ENCODE results near the gene NHEJ1. TPM values are rescaled to one million over a fixed set of nuclear protein-coding genes. Genes with fewer than 3 reads are reported as not detected.

NHEJ1 gene
- total RNA-seq, 1 experiment from 2014 or later = 22.2 TPM

DNA sequence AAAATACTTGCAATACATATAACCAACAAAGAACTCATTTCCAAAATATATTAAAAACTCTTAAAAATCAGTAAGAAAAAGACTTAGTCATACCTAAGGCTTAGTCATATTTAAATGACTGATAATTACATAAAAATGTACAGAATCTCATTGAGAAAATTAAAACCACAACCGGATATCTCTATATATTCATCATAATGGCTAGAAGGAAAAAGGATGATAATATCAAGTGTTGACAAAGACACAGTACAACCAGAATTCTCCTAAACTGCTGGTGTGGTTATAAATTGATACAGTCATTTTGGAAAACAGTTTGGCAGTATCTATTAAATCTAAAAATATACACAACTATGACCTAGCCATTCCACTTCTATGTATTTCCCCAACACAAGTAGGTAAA lies 72.8 kb downstream of the NHEJ1 start:
- no peak for DNase-seq (ENCODE audit: low read depth)

DNA sequence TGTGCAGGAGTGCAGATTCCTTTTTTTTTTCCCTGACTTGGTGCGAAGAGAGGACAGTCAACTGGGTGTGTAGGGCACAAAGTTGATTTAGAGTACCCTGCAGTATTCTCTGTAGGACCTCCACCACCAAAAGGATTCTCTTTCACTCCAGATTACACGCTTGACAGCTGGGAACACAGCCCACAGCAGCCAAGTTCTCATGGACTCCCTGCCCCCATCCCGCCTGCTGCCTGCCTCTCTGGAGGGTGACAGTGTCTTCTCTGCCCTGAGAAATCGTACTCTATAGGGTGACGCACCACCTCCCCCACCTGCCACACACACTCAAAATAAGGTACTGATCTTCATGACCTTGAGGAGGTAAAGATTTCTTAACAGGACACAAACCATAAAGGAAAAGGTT lies 73.3 kb downstream of the NHEJ1 start:
- DNase-seq (ENCODE audit: low read depth) = no peak

DNA sequence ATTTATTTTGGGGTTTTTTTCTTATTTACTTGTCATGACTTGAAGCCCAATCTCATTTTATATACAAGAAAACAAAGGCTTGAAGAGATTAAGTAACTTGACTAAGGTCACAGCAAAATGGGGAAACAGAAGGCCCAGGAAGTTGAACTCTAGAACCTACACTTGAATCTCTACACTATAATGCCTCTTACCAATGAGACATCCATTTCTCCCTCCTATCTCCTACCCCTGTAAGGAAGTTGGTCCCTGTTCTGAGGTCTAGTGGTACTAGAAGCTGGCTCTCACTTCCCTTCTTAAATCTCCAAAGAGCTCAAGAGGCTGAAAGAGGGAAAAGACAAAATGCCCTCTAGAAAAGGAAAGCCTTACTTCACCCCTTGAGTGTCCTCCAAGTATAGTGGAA lies 74.4 kb downstream of the NHEJ1 start:
- no peak for DNase-seq (ENCODE audit: low read depth)

DNA sequence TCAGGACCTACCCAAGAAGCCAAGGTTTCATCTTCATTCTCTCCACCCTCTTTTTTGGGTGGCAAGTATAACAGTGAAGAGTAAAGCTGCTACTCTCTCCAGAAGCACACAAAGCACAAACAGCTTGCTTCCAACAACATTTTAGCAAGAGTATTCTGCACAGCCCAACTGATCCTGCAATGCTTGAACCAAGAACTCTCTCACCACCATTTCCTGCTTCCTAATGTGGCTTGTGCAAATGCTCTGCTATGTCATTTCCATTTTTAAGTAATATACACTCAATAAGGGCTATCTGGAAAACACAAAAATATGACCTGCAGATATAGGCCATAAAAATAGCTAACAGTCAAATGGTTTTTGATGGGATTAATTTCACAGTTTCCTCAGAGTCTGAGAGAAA lies 75.8 kb downstream of the NHEJ1 start:
- no peak for DNase-seq (ENCODE audit: low read depth)

DNA sequence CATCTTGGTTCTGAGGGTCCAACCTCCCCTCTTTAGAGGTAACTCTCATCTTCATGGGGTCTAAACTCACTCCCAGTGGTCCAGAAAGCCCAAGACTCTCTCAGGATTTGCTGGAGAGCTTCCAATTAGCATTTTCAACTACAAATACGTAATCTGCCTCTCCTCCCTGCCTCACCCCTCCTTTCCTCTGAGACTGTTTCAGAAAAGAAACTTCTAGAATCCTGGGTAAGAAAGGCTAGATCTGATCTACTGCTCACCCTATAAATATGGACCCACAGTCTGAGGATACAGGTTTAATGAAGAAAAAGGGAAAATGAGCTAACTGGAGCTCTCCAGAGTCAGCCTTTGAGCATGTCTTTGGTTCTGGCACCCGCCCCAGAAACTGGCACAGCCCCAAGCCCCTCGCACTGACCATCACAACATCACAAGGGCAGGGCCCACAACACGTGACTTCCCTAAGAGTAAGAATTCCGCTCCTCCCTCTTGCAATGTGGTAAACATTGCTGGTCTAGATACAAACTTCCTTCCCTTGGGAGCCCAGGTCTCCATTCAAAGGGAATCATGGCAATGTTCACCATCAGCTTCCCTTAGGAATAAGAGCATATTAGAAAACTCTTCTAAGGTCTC lies 78.2 kb downstream of the NHEJ1 start:
- no peak for DNase-seq (ENCODE audit: low read depth)

DNA sequence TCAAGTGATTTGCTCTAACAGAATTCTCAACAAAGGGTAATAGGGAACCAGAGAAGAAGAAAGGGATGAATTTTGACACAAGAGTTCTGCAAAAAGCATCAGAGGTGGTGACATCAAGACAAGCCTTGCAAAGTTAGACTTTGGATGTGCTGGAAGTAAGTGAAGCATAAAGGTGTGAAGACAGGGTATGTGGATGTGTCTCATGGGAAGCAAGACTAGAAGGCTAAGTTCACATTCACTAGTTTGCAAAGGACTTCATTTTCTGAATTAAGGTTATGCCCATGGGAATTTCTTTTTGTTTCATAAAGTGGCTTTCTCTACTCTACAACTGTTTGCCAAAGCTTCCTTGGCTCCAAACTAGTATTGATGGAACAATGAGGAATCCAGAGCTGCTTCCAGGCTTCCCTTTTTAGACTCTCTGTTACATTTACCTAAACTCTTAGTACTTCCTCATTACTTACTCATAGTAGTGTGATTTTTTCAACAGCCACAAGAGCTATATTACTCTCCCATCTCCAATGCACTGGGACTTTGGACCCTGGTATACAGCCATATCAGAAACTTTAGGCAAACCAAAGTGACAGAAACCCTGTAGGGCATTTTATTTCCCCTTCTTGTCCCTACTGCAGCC lies 78.8 kb downstream of the NHEJ1 start:
- no peak for DNase-seq (ENCODE audit: low read depth)

DNA sequence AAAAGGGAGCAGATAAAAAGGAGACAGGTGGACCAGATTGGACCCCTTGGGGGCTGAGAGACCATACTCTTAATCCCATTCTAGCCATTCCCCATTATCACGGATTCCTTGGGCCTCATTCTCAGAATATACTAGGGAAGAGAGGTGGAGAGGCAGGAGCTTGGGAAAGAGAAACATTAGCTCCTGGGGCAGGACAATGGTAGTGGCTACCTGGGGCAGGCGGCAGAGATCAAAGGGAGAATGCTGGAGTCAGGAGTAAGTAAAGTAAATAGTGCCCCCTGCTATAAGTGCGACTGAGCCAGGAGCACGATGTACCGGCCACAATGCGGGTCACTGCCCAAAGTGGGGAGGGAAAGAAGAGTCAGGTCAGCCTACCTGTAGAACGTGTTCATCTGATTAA lies 79.5 kb downstream of the NHEJ1 start:
- DNase-seq (ENCODE audit: low read depth) = no peak

DNA sequence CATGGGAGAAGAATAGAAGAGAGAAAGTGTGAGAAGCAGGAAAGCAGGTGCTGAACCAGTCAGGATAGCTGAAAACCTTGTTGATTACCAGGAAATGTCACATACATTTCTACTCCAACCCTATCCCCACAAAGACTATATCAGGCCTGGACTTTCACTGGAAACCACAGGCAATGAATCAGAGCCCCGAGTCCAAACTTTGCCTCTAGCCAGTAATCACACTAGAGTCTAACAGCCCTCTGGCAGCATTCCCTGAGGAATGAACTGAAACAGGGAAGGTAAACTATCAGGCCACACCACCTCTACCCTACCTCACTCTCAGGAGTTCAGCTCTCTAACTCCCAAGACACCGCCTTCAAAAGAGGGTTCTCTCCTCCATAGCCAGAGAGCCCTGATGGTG lies 81.2 kb downstream of the NHEJ1 start:
- DNase-seq (ENCODE audit: low read depth) = peak; percentile 42

DNA sequence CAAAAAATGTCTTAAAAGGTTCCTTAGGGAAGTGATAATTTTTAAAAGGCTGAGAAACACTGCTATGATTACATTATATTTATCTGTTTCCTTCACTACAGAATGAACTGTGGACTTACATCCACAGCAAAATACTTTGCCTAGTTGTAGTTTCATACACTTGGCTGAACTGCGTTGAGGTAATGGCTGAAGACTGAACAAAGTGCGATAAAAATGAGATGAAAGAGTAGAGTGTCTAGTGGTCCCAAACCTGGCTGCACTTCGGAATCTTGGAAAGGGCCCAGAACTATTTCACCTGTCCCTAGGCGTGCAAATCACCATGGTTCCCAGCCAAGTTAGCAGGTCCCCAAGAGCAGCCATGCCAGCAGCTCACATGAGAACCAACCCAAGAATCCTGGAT lies 81.7 kb downstream of the NHEJ1 start:
- no peak for DNase-seq (ENCODE audit: low read depth)

DNA sequence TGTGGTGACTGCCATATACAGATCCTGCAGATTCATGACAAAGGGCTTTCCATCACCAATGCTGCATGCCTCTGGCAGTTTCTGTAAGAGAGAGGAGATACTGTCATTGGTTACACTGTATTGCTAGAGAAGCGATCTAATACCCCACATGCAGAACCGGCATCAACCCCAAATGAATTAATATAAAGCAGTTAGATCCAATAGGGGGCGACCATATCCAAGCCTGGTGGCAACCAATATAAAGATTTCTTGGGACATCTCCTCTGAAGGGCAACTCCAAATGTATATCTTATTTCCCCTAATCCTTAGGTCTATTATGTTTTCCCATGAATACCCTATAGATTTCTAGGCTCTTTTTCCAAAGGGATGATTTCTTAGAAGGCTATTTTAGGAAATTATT lies 82.5 kb downstream of the NHEJ1 start:
- no peak for DNase-seq (ENCODE audit: low read depth)

DNA sequence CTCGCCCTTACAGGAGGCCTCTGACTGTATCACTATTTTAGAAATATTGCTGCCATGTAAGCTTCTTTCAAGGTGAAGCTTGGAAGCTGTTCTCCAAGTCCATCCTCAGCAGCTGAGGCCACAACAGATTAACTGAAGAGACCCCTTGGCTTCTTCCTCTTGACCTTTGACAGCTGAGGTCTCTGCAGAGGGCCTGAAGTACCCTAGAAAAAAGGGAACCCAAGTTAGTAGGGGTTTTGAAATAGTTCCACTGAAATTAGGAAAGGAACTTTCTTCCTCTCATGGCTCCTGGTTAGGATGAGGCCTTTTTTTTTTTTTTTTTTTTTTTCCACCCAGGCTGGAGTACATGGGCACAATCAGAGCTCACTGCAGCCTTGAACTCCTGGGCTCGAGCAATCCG lies 84.4 kb downstream of the NHEJ1 start:
- no peak for DNase-seq (ENCODE audit: low read depth)

DNA sequence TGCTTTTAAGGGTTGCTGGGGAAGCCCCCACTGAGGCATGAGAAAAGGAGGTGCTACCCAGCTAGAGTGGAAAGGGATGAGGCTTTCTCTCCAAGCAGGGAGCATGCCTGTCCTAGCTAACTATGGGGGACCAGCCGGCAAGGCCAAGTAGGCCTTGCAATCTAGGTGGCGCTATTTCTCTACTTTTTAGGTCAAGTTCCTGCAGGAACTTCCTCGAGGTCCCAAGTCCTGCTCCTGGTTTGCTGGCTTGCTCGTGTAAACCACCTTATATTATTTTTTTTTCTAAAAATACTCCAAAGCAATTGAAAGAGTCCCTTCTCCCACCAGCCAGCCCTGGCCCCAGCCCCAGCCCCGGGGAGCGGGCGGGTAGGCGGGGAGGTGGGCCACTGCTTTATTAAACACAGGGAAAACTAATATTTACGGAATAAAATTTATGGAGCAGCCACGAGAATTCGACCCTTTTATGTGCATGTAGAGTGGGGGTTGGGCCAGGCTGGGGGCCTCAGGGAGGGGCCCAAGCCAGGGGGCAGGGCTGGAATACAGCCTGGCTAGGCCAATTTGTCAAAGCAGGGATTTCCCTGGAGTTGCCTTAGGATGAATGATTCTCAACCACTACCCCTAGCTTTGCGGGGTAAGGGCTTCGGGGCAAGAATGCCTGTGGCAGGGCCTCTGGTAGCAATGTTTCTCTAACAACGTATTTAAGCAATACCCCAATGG lies 87.0 kb downstream of the NHEJ1 start:
- DNase-seq (ENCODE audit: low read depth) = peak; percentile 60

DNA sequence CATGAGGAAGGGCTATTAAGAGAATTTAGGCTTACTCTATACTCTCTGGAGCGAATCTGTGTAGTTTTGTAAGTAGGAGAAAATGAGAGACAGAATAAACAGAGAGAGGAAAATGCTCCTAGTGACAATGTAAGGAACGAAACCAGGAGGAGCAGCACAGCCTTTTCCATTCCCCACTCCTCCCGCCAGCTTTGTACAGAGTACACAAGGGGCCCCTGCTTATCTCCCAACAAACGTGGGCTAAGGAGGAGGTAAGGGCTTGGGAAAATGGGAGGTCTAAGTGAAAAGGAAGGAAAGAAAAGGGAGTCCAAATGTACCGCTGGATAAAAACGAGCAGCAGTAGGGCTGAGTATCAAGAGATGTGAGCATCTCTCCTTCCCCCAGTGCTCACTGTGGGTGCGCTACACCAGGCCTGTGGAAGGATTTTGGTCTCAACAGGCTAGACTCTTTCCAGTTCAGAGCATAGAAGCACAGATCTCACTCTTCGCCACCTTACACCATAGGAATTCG lies 87.8 kb downstream of the NHEJ1 start:
- DNase-seq (ENCODE audit: low read depth) = no peak

DNA sequence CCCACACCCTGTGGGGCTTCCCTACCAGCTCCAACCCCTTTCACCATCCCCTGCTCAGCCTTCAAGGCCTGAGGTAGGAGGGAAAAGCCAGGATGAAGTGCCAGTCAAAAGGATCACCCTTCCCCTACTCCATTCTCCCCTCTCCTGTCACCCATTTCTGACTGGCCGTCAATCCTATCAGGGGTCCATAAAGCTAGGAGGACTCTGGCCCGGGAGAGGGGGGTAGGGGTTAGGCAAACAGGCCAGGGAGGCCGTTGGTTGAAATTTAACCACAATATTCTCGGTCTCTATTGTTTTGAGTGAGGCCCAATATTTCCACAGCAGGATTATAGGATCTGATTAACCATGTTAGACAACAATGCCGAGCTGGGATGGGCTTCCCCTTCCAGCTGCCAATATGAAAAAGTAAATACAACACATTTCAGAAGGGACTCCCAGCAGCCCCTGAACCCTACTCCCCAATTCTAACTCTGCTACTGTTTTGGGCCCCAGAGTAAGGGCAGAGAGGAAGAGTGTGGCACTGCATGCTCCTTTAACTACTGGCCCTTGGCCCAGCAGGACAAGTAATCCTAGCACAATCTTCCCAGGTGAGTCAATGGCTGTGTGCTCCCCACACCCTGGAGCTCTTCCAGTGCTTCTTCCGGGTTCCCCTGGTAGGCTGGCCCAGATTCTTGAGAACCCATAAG lies 89.3 kb downstream of the NHEJ1 start:
- DNase-seq (ENCODE audit: low read depth) = peak; percentile 31

DNA sequence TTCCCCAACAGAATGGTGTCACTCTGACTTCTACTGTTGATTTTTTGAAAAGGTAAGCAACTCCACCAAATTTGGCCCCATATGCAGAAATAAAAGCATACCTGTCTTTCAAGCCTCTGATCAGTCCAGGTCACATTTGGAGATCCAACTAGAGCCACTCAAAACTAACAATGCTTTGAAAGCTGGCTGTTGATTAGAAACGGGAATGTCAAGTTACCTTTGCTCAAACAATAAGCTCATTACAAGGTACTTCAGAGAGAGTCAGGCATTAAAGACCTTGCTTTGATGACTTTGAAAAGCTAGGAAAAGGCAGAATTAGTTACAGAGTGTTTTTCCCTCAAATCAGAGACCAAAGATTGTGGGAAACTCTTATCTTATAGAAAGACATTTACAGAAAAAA lies 95.1 kb downstream of the NHEJ1 start:
- no peak for DNase-seq (ENCODE audit: low read depth)

DNA sequence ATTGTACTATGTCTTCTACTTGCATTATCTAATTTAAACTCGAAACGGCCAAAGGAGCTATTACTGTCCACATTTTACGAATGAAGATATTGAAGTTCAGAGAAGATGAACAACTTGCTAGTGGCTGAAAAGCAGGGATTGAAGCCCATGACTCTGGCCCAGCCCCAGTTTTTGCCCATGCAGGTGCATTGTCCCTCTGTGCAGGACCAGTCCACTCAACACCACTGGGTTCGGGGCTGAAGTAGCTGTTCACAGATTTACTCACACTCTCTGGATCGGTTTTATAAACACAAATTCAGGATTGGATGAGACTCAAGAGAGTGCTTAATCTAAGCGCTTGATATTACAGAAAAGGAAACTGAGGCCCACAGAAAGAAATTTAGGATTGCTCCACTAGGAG lies 98.5 kb downstream of the NHEJ1 start:
- no peak for DNase-seq (ENCODE audit: low read depth)

DNA sequence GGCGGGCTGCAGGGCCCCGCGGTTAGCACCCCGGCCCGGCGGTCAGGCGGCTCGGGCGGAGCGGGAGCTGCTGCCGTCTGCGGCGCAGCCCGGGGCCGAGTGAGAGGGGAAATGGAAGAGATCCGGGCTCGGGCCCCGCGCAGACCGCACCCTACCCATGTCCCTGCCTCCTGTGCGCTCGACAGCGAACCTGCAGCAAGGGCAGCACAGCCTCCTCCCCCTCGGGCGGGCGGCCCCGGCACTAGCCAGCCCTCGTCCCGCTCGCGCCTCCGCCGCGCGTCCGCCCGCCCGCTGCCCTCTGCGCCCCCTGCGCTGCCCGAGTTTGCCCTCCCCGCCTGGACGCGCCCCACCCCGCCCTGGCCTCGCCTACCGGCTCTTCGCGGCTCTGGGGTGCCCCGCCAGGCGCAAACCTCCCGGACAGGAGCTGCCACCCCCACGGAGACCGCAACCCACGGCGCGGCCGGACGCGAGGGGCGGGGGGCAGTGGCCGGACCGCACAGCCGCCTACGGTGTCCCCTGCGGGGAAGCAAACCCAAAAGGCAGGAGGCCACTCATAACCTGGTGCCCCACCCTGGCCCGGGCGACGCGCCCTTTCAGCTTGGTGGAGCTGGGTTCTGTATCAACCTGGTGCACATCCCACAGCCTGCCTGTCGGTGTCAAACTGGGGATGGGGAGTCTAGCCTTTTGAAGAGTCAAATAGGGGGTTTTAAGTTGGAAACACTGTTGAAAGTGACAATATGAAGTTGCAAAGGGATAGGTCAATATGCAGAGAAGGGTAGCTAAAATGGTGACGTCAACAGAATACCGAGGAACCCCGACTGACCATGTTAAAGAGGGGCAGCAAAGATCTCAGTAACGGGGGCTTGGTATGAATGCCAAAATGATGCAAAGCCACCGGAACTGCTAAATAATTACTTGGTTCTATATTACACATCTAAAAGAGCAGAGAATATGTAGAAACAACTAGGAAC lies 99.5 kb downstream of the NHEJ1 start, which contains the start of gene IHH:
Gene IHH (minus strand): TSS at position 101 of the 971 bp plus-strand sequence. CDS start 454 bp downstream, outside the sequence.
- DNase-seq (ENCODE audit: low read depth) = no peak

DNA sequence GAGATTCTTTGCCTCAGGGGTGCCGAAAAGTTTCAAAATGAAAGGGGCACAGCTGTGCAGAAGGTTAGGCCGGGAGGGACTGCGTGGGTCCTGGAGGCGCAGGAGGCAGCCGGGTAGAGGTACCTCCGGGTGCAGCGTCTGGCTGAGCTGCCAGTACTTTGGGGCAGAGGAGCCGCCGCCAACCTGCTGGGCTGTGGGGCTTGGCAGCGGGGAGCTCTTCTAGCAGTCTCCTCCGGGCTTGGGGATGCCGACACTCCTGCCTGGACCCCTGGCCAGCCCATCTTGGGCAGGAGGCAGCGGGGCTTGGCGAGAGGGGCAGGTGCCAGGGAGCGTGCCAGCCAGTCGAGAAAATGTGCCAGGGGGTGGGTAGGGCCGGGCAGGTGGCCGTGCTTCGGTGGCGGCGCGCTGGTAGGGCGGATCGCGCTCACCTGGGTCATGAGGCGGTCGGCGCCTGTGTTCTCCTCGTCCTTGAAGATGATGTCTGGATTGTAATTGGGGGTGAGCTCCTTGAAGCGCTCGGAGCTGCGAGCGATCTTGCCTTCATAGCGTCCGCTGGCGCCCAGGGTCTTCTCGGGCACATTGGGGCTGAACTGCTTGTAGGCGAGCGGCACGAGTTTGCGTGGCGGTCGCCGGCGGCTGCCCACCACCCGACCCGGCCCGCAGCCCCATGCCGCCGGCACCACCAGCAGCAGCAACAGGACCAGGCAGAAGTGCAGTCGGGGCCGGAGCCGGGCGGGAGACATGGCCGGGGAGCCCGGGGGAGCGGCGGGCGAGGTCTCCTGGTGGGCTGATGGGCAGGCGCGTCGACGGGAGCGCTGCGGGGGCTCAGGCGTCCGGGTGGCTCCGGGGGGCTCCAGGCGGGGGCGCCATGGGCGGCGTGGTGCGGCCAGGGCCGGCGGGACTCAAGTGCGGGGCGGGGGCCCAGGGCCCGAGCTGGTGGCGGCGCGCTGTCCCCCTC lies 100.6 kb downstream of the NHEJ1 start:
- DNase-seq (ENCODE audit: low read depth) = no peak

DNA sequence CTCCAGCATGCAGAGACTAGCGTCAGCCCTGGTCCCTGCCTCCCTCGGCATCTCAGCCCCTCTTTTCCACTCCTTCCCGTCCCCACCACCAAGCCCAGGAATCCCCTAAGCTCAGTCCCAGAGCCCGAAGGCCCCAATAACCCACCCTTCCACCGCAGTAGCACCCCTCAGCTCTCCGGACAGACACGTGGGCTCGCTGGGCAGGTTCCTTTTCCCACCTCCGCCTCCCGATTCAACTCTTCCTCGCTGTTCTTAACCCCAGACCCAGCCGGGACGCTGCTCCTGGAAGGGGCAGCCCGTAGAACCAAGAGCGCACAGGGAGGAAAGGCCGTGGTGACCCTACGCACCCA lies 101.3 kb downstream of the NHEJ1 start:
- DNase-seq (ENCODE audit: low read depth) = no peak

All from LHCN-M2 (cell line).